Effector memory CD8-positive, alpha-beta T cell (primary cell): ENCODE data around the gene VOPP1.

Experiments used
- ATAC-seq: fragments of 150-1000 bp; cut with Tn5 transposase; replicated peaks from 2 replicates; pipeline ENCODE4 v1.10.0; 2021; ENCODE audit warnings: mild to moderate bottlenecking, moderate library complexity
- DNase-seq, 3 experiments: peaks; one replicate each; pipeline ENCODE4 v3.0.0; 2021
- H3K27ac Mint-ChIP-seq, 2 donors: one replicate each; pipeline ENCODE4 v1.8.0; 2022; ENCODE audit warnings: mild to moderate bottlenecking in 2 of 2, mixed read lengths in 2 of 2, moderate library complexity in 2 of 2
- H3K27me3 Mint-ChIP-seq, 2 donors: one replicate each; pipeline ENCODE4 v1.8.0; 2022; ENCODE audit warnings: mixed read lengths in 2 of 2
- H3K36me3 Mint-ChIP-seq: one replicate; pipeline ENCODE4 v1.8.0; 2022; ENCODE audit warnings: mild to moderate bottlenecking, moderate library complexity, mixed read lengths; ENCODE audit not compliant: insufficient read depth
- H3K4me1 Mint-ChIP-seq, 2 donors: one replicate each; pipeline ENCODE4 v1.8.0; 2022; ENCODE audit warnings: low read depth in 2 of 2, mixed read lengths in 2 of 2
- H3K4me3 Mint-ChIP-seq, 2 donors: one replicate each; pipeline ENCODE4 v1.8.0; 2022; ENCODE audit warnings: mild to moderate bottlenecking in 2 of 2, mixed read lengths in 2 of 2, moderate library complexity in 2 of 2
- H3K9me3 Mint-ChIP-seq, 2 donors: one replicate each; pipeline ENCODE4 v1.8.0; 2022; ENCODE audit warnings: mixed read lengths in 2 of 2

Gene VOPP1

GRCh38 chr7:55556492-55556891 is 15.8 kb downstream of the VOPP1 start:
- H3K36me3 Mint-ChIP-seq: peaks cover 21% of the 10 kb centered on the region
- peak overlapping the region; percentile 81 to 85 for H3K27ac Mint-ChIP-seq
- no peak for ATAC-seq

GRCh38 chr7:55556031-55556430 is 16.3 kb downstream of the VOPP1 start:
- Mint-ChIP-seq H3K27me3 (no peaks in the 10 kb centered on the region), H3K4me1 (peaks cover 80 to 90% of the 10 kb centered on the region in 2 donors), H3K4me3 (no peak overlapping the region), H3K27ac (peak overlapping the region; percentile 81 to 85), H3K9me3 (no peaks in the 10 kb centered on the region), H3K36me3 (peaks cover 21% of the 10 kb centered on the region)
- no peak for DNase-seq
- no peak for ATAC-seq

More at GRCh38 chr7:55556492-55556891, 15.8 kb downstream of the VOPP1 start:
- Mint-ChIP-seq H3K4me1 (peaks cover 79 to 90% of the 10 kb centered on the region in 2 donors), H3K9me3 (no peaks in the 10 kb centered on the region), H3K4me3 (no peak overlapping the region), H3K27me3 (no peaks in the 10 kb centered on the region)
- DNase-seq: no peak

- ATAC-seq (no peak), DNase-seq (no peak)
- Mint-ChIP-seq H3K27ac (peak overlapping the region; percentile 81 to 85), H3K27me3 (no peaks in the 10 kb centered on the region), H3K36me3 (peaks cover 21% of the 10 kb centered on the region), H3K4me3 (no peak overlapping the region), H3K9me3 (no peaks in the 10 kb centered on the region), H3K4me1 (peaks cover 72 to 89% of the 10 kb centered on the region in 2 donors)
Observed at GRCh38 chr7:55555160-55555559, 17.1 kb downstream of the VOPP1 start.

- peaks cover 21% of the 10 kb centered on the region for H3K36me3 Mint-ChIP-seq
- peaks cover 72 to 88% of the 10 kb centered on the region in 2 donors for H3K4me1 Mint-ChIP-seq
- H3K27ac Mint-ChIP-seq: peak overlapping the region; percentile 57 to 85
- peak overlapping the region; percentile 17 to 20 for H3K4me3 Mint-ChIP-seq
- no peaks in the 10 kb centered on the region for H3K9me3 Mint-ChIP-seq
- ATAC-seq: no peak
- no peak for DNase-seq
- H3K27me3 Mint-ChIP-seq: no peaks in the 10 kb centered on the region
Observed at GRCh38 chr7:55554038-55554437, 18.3 kb downstream of the VOPP1 start.

- Mint-ChIP-seq H3K4me3 (no peak overlapping the region), H3K27me3 (no peaks in the 10 kb centered on the region), H3K27ac (peak overlapping the region in 1 of 2 donors; percentile 57), H3K36me3 (peaks cover 21% of the 10 kb centered on the region), H3K9me3 (no peaks in the 10 kb centered on the region), H3K4me1 (peaks cover 75 to 89% of the 10 kb centered on the region in 2 donors)
- ATAC-seq: no peak
- DNase-seq: no peak
Observed at GRCh38 chr7:55553024-55553345, 19.3 kb downstream of the VOPP1 start.

GRCh38 chr7:55552320-55553023 is 19.8 kb downstream of the VOPP1 start:
- Mint-ChIP-seq H3K4me1 (peaks cover 75 to 89% of the 10 kb centered on the region in 2 donors), H3K9me3 (no peaks in the 10 kb centered on the region), H3K27me3 (no peaks in the 10 kb centered on the region), H3K27ac (no peak overlapping the region), H3K4me3 (no peak overlapping the region), H3K36me3 (peaks cover 19% of the 10 kb centered on the region)
- DNase-seq (no peak), ATAC-seq (peak; percentile 33)

GRCh38 chr7:55550841-55551537 is 21.3 kb downstream of the VOPP1 start:
- no peak overlapping the region for H3K4me3 Mint-ChIP-seq
- ATAC-seq: no peak
- H3K27me3 Mint-ChIP-seq: no peaks in the 10 kb centered on the region
- DNase-seq: no peak
- peaks cover 75 to 88% of the 10 kb centered on the region in 2 donors for H3K4me1 Mint-ChIP-seq
- H3K27ac Mint-ChIP-seq: no peak overlapping the region
- no peaks in the 10 kb centered on the region for H3K9me3 Mint-ChIP-seq
- H3K36me3 Mint-ChIP-seq: peaks cover 18% of the 10 kb centered on the region

- H3K27ac Mint-ChIP-seq: peak overlapping the region in 1 of 2 donors; percentile 53
Observed at GRCh38 chr7:55550010-55550663, 22.2 kb downstream of the VOPP1 start.

GRCh38 chr7:55549457-55549856 is 22.8 kb downstream of the VOPP1 start:
- H3K4me3 Mint-ChIP-seq: peak overlapping the region in 1 of 2 donors; percentile 18
- no peak for ATAC-seq
- H3K27me3 Mint-ChIP-seq: no peaks in the 10 kb centered on the region
- H3K9me3 Mint-ChIP-seq: no peaks in the 10 kb centered on the region
- H3K4me1 Mint-ChIP-seq: peaks cover 70 to 86% of the 10 kb centered on the region in 2 donors
- DNase-seq: no peak
- H3K27ac Mint-ChIP-seq: peak overlapping the region; percentile 53 to 78
- peaks cover 9% of the 10 kb centered on the region for H3K36me3 Mint-ChIP-seq

More at GRCh38 chr7:55550010-55550663, 22.2 kb downstream of the VOPP1 start:
- ATAC-seq (no peak), DNase-seq (no peak)
- H3K4me1 Mint-ChIP-seq: peaks cover 72 to 87% of the 10 kb centered on the region in 2 donors
- H3K27me3 Mint-ChIP-seq: no peaks in the 10 kb centered on the region
- no peaks in the 10 kb centered on the region for H3K9me3 Mint-ChIP-seq
- H3K36me3 Mint-ChIP-seq: peaks cover 15% of the 10 kb centered on the region
- no peak overlapping the region for H3K4me3 Mint-ChIP-seq

GRCh38 chr7:55548295-55548731 is 24.0 kb downstream of the VOPP1 start:
- H3K27ac Mint-ChIP-seq: peak overlapping the region; percentile 74 to 78
- H3K27me3 Mint-ChIP-seq: no peaks in the 10 kb centered on the region
- peaks cover 11% of the 10 kb centered on the region for H3K36me3 Mint-ChIP-seq
- H3K9me3 Mint-ChIP-seq: no peaks in the 10 kb centered on the region
- peaks cover 63 to 82% of the 10 kb centered on the region in 2 donors for H3K4me1 Mint-ChIP-seq
- no peak for DNase-seq
- no peak for ATAC-seq
- peak overlapping the region; percentile 40 to 62 for H3K4me3 Mint-ChIP-seq

GRCh38 chr7:55546814-55547213 is 25.5 kb downstream of the VOPP1 start:
- ATAC-seq (peak; percentile 88), DNase-seq (no peak)
- Mint-ChIP-seq H3K36me3 (peaks cover 13% of the 10 kb centered on the region), H3K27ac (peak overlapping the region in 1 of 2 donors; percentile 63), H3K4me1 (peaks cover 57 to 80% of the 10 kb centered on the region in 2 donors), H3K9me3 (no peaks in the 10 kb centered on the region), H3K27me3 (no peaks in the 10 kb centered on the region), H3K4me3 (peak overlapping the region in 1 of 2 donors; percentile 36)

- ATAC-seq (no peak), DNase-seq (no peak)
- H3K4me1 Mint-ChIP-seq: peaks cover 53 to 69% of the 10 kb centered on the region in 2 donors
- H3K9me3 Mint-ChIP-seq: no peaks in the 10 kb centered on the region
- H3K4me3 Mint-ChIP-seq: peak overlapping the region; percentile 34 to 47
- peaks cover 15% of the 10 kb centered on the region for H3K36me3 Mint-ChIP-seq
- H3K27me3 Mint-ChIP-seq: no peaks in the 10 kb centered on the region
- H3K27ac Mint-ChIP-seq: peak overlapping the region; percentile 63 to 86
Observed at GRCh38 chr7:55545496-55545895, 26.8 kb downstream of the VOPP1 start.

GRCh38 chr7:55540226-55540858 is 32.0 kb downstream of the VOPP1 start:
- peaks cover 27% of the 10 kb centered on the region for H3K36me3 Mint-ChIP-seq
- no peaks in the 10 kb centered on the region for H3K9me3 Mint-ChIP-seq
- ATAC-seq: no peak
- no peak overlapping the region for H3K4me3 Mint-ChIP-seq
- no peak overlapping the region for H3K27ac Mint-ChIP-seq
- H3K27me3 Mint-ChIP-seq: no peaks in the 10 kb centered on the region
- H3K4me1 Mint-ChIP-seq: peaks cover 49 to 57% of the 10 kb centered on the region in 2 donors
- no peak for DNase-seq
